ENCODE results near the gene SFT2D1. TPM values are rescaled to one million over a fixed set of nuclear protein-coding genes. Genes with fewer than 3 reads are reported as not detected.

SFT2D1 gene
- total and polyA plus RNA-seq, 9 of the 15 experiments (the other 6 are each of a cell fraction or from before 2014, with no cell fraction given): 54.4 to 140 (median 74.6) TPM

DNA sequence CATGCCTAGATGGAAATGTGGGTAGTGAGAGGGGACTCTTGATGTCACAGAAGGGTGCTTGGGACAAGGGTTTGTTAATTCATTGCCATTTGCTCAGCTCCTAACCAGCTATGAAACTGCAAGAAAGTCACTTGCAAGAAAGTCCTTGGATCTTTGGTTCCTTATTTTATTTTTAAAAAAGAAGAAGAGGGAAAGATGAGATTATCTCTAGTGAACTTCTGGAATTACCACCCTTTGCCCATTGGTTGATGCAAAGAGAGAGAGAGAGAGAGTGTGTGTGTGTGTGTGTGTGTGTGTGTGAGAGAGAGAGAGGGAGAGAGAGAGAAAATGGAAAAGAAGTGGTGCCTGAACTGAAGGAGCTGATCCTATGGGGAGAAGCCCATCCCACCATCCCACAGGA, 4.6 kb upstream of the SFT2D1 start:
- H3K9ac ChIP-seq (ENCODE audit: insufficient read depth in 1 of 2, low read depth in 2 of 2, low read length in 2 of 2): no peak overlapping the region
- no peaks in the 10 kb centered on the region for H3K27me3 ChIP-seq (ENCODE audit: control insufficient read depth in 2 of 2, insufficient read depth in 2 of 2, low read length in 2 of 2)
- no peak overlapping the region for H3K4me2 ChIP-seq (ENCODE audit: insufficient read depth, low read length)
- H3K4me1 ChIP-seq (replicated peaks in 1 of 2; ENCODE audit: control insufficient read depth in 2 of 2, insufficient read depth in 2 of 2, low read length in 2 of 2): peaks cover 5 to 10% of the 10 kb centered on the region in 2 experiments; a peak in 3 of 5 replicates
- CTCF ChIA-PET (ENCODE audit: low intra/inter-chr PET ratio): no interaction called here
- intact Hi-C loops (cut with micrococcal nuclease) (no loop called here), in situ Hi-C loops (cut with MboI) (no loop called here)
- FAIRE-seq: no peak
- H3K79me2 ChIP-seq (ENCODE audit: control insufficient read depth, insufficient read depth, low read length): peaks cover 15% of the 10 kb centered on the region
- no peak overlapping the region for H3K4me3 ChIP-seq
- POLR2A ChIA-PET: interaction anchor here (0.7 to 1.5 kb wide), 4 partner anchors 9 to 287 kb away, joined by 3 to 4 read pairs (median 4); no protein-coding TSS in a partner anchor
- no peak overlapping the region for H3K27ac ChIP-seq (ENCODE audit: extremely low read depth, low read depth, low read length)
- no peaks in the 10 kb centered on the region; the same call in 2 of the 3 replicates for H3K36me3 ChIP-seq (ENCODE audit: control insufficient read depth, insufficient read depth, low read length)
- no peaks in the 10 kb centered on the region for H4K20me1 ChIP-seq (replicated peaks; ENCODE audit: control insufficient read depth, insufficient read depth, low read length)
- no TSS peak for BruUV-seq (replicated peaks)
- no peak for ATAC-seq
- H3K9me1 ChIP-seq (ENCODE audit: control insufficient read depth, insufficient read depth, low read length): no peaks in the 10 kb centered on the region
- DNase-seq (ENCODE audit: extremely low read depth in 1 of 4, low spot score in 3 of 4): no peak
- H3K9me3 ChIP-seq (replicated peaks; ENCODE audit: control insufficient read depth, insufficient read depth, low read depth, low read length): peaks cover 6% of the 10 kb centered on the region; the same call in 1 of the 2 replicates
- peak; percentile 90 for TF ChIP-seq ELF4 (CRISPR knock-in tag; IDR thresholded peaks at IDR 0.05)
- no peak for TF ChIP-seq JUND (IDR thresholded peaks at IDR 0.05; ENCODE audit: borderline replicate concordance, low read depth, low read length)
- TF ChIP-seq JUND (tag; IDR thresholded peaks at IDR 0.05; ENCODE audit: borderline replicate concordance, low read depth, low read length): no peak
- peak; percentile 63; the same call in 1 of the 2 replicates for TF ChIP-seq OTX1 (CRISPR knock-in tag; IDR thresholded peaks at IDR 0.05)
- TF ChIP-seq MTA2 (IDR thresholded peaks at IDR 0.05; ENCODE audit: low read depth): peak; percentile 13; the same call in 1 of the 2 replicates
- 0 out of 2 replicates have a peak, but pooled peaks have one; percentile 17 for TF ChIP-seq ARID1B (IDR thresholded peaks at IDR 0.05)
- TF ChIP-seq, protein P1, sequence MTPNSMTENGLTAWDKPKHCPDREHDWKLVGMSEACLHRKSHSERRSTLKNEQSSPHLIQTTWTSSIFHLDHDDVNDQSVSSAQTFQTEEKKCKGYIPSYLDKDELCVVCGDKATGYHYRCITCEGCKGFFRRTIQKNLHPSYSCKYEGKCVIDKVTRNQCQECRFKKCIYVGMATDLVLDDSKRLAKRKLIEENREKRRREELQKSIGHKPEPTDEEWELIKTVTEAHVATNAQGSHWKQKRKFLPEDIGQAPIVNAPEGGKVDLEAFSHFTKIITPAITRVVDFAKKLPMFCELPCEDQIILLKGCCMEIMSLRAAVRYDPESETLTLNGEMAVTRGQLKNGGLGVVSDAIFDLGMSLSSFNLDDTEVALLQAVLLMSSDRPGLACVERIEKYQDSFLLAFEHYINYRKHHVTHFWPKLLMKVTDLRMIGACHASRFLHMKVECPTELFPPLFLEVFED (CRISPR knock-in tag; conservative IDR thresholded peaks at IDR 0.05): 0 out of 2 replicates have a peak, but pooled peaks have one; percentile 62
- no peak overlapping the region for H2AFZ ChIP-seq (ENCODE audit: low read depth, low read length)
